ENCODE results near the gene IMPA2.
"Not testable (repeated sequence)": the region's sequence is repeated elsewhere in the genome, so short reads cannot be mapped to it uniquely, and the experiment has no call there.

The IMPA2 gene

DNA sequence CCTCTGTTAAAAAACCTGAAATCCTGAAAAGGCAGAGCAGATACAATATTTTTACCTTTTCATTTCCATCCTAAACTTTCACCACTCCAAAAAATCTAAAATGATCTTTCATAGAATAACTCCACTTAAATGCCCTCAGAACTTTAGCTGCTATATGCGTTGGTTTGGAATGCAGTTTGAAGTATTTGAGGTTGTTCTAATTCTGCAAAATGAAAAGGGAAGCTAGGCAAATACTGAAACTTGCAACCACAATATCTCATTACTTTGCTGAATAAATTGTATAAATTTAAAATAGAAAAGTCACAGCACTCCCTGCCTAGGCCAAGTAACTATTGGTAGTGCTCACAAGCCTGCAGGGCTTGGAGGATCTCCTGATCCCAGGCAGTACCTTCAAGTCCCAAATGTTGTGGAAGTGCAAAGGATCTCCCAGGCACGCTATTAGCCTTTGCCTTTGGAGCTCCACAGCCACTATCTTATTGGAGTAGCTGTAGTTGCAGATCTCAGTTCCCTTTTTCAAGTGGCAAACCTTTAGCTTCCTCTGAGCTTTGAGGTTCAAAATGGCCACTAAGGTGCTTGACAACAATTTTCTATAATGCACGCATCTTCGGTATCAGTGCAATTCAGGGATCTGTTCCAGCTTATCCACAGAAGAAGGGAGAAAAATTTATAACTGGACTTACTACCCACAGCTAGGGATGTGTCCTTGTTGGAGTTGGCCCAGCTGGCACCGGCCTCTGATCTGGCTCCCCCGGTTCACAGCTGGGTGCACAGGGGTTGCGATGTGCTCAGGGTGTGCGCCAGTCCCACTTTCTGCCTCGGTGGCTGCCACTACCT lies 68.9 kb downstream of the IMPA2 start:
- DNase-seq (ENCODE audit: low read depth) = no peak

DNA sequence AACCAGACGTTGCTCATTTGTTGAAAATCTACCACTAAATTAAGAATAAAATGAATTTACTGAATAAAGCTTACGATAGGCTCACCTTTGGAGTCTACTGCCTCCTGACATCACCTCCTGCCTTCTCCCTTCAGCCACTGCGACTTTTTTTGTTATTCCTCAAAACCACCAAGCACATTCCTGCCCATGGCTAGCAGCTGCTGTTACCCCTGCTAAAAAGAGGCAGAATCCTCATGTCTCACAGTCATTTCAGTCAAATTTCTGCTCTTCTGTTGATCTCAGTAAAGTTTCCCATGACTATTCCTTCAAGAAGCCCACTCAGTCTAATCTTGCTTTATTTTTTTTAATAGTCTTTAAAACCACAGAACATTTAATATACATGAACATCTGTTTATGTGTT lies 71.6 kb downstream of the IMPA2 start:
- DNase-seq (ENCODE audit: low read depth) = no peak

DNA sequence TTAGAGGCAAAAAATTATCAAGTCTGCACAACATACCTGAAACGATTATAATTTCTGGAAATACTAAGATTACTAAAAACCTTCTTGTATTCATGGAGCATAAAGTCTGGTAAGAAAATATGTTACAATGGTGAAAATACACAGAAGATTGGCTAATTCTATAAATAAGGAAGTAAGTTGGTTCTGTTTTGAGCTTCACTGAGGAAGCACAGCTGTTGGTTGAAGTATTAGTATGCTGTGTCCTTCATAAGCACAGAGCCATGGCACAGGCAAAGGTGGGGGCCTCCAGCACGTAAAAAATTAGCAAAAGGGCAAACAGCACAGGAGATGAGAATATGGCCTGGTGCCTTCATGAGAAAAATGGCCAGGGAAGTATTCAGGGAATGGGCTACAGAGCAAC lies 72.0 kb downstream of the IMPA2 start:
- DNase-seq (ENCODE audit: low read depth) = no peak

DNA sequence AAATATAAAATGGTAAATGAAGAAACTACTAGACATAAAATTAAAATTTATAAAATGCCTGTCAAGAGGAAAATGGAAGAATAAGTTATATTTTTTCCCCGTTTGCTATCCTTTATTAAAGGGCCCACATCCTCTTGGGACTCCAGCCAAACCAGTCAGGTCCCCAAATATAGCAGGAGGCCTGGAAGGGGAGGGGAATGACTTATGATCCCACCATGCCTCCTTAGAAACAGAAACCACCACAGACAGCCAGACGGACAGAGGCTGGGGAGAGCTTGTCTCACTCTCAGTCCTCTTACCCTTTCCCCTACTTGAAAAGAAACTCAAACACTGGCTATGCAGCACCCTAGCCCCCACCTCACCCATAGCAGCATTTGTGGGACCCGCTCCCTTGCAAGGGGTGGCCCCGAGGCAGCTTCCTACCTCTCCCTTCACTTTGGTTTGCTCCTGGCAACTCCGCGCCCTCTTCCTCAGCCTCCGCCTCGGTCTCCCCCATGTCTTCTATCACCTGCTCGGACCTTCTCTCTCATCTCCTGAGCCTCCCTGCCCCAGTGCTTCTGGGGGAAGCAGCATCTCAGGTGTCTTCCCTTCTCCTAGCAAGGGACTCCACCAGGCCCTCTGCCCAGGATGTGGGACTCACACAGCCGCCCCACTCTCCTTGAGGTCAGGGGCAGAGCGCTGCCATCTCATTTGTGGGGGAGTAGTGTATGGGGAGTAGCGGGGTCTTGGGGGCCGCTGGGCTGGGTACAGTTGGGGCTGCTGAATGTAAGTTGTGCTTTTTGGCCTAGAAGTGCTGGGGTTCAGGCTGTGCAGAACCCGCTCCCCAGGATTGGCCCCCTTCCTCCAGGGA lies 75.0 kb downstream of the IMPA2 start:
- no peak for DNase-seq (ENCODE audit: low read depth)

DNA sequence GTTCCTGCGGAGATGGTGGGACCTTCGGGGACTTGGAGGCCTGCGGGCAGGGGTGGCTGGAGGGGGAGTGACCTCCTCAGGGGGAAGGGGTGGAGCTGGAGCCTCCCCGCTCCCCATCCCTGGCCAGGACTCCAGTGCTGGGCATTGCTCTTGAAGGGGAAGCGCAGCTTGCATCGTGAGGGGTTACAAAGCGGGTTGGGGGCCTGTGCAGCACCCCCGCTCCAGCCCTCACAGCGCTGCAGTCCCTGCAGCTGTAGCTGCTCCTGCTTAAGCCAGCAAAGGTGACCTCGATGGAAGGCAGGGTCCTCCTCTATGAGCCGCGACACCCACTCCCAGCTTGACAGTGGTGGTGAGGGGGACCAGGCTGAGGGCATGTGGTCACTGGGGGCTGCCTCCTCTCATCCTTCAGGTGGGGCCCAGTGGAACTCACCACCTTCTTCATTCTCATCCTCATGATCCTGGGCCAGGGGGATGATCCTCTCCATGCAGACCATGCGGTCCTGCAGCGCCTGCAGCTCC lies 75.6 kb downstream of the IMPA2 start:
- DNase-seq (ENCODE audit: low read depth) = no peak

DNA sequence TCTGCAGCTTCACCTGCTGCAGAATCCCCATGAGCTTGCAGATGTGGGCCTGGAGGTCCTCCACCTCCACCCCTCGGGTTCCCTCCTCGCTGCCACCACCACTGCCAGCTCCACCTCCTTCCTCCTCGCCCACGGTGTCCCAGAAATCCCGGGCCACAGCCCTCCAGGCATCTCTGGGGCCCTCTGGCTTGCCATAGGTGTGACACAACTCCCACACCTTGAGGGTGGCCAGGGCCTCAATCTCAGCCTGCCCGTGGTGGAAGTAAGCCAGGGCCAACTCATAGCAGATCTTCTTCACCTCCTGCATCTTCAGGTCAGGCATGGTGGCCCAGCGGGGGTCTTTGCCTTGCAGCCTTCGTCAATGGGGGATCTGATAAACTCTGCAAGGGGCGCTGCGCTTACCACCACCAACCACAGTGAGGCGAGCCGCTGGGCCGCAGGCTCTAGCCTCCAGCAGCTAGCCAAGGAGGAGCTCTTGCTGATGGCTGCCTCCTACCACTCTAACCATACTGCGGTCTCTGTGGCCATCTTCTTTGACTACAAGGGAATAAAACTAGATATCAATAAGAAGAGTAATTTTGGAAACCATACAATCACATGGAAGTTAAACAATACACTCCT lies 76.2 kb downstream of the IMPA2 start:
- DNase-seq (ENCODE audit: low read depth) = no peak

DNA sequence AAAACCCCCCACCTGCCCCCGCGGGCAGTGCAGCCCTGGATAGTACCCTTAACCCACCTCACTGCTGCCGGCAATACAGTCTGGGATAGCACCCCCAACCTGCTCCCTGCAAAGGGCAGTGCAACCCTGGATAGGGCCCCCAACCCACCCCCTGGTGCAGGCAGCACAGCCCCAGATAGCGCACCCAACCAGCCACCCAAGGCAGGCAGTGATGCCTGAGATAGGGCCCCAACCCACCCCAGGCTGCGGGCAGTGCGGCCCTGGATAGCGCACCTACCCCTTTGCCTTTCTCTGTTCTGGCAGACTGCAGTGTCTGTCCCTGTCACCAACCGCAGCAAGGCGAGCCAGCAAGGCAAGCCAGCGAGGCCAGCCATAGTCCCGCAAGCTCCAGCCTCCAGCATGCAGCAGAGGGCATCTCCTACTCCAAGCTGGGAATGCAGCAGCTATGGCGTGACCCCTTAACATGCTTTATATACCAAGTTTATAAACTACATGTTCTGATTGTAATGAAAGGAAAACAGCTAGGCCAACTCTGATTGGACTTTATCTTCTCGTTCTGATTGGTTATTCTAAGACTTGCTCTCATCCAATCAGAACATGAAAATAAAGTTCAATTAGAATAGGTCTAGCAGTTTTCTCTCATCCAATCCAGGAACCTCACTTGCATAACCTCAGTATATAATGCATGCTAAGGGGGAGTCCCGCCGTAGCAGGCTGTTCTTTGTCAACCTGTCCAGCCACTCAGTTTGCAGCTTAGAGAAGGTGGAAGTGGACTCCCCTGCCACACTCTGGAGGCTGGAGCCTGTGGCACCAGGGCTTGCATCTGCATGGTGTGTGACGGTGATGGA lies 78.3 kb downstream of the IMPA2 start:
- no peak for DNase-seq (ENCODE audit: low read depth)

DNA sequence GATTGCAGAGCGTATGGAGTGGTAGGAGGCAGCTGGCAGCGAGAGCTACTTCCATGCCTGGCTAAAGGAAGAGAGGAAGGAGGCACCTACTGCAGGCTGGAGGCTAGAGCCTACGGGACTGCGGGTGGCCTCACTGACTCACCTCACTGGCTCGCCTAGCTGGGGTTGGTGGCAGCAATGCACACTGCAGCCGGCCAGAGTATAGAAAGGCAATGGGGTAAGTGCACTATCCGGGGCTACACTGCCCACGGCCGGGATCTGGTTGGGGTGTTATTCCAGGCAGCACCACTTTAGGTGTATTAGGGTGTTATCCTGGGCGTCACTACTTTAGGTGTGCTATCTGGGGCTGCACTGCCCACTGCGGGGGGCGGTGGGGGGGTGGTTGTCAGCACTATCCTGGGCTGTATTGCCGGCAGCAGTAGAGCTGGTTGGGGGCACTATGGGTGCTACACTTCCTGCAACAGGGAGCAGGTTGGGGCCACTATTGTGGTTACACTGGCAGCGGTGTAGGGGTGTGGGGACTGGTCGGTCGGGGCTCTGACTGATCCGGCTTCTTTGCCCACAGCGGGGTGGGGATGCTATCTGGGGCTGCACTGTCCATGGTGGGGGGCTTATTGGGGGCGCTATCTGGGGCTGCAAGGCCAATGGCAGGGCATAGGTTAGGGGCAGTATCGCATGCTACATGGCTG lies 79.0 kb downstream of the IMPA2 start:
- no peak for DNase-seq (ENCODE audit: low read depth)

DNA sequence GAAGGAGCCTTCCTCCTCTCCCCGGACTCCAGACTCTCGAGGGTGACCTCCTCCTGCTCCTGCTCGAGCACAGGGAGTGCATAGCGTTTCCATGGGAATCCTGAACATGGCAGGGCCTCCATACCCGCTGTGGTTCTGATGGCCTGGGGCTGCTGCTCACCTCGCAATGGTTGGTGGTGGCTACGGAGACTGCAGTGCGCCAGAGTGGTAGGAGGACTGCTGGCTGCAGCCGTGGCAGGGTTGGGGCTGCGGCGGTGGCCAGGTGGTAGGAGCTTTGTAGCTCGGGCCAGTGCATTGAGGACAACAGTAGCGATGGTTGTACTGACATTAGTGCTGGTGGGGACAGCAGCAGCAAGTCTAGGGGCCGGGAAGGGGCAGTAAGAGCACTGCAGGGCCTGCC lies 80.4 kb downstream of the IMPA2 start:
- DNase-seq (ENCODE audit: low read depth) = no peak

DNA sequence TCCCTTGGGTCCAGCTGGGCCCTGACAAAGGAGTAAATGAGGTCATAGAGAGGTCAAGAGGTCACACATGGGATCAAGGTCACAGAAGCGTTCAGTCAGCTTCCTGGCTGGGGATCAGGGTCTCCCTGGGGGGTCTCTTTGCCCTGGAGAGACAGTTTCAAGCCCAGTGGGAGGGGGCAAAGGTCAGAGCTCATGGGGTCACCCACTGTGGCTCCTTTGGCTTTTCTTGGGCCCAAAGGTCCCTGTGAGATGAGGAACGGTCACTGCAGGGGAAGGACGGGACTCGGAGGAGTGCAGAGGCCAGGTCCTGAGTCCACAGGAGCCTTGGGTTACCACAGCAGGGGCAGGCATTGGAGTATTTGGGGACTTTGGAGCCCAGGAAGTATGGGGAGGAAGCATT lies 81.7 kb downstream of the IMPA2 start:
- DNase-seq (ENCODE audit: low read depth) = no peak

DNA sequence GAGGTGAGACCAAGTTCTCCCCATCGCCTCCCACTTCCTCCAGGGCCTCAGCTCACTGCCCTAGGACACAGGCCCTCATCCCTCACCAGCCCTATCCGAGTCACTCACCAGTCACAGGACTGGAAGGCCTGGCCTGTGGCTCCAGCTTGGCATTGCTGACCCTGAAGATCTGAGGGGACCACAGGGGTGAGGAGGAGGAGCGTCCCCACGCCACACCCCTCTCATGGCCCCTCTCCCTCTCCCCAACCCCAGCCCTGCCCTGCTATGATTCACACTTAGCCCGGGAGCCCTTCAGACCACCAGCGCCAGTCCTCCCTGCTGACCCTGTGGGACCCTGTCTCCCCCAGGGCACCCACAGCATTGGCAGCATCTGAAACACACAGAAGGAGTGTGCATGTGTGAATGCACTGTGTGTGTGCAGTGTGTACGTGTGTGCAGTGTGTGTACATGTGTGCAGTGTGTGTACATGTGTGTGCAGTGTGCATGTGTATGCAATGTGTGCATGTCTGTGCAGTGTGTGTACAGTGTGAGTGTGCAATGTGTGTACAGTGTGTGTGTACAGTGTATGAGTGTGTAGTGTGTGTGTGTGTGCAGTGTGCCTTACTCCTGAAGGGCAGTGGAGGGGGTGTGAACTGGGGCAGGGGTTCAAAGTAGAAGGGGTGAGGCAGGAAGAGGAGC lies 82.9 kb downstream of the IMPA2 start:
- no peak for DNase-seq (ENCODE audit: low read depth)

DNA sequence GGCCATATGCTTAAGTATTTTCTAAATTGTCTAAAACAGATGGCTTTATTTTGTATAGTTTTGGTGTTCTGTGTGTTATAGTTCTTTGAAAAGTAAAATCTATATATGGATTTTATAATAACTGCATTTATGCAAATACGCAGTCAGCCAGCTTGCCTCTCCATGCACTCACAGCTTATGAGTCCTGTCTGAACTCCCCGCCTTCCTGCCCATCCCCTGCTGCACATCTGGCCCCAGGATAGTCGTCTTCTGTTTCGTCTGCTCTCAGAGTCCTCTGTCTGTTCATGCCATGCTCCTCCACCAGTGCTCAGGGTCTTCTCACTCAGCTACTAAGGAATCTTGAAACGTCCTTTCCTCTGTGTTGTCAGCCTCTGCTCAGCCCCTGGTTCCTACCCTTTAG lies 84.1 kb downstream of the IMPA2 start:
- DNase-seq (ENCODE audit: low read depth) = no peak

DNA sequence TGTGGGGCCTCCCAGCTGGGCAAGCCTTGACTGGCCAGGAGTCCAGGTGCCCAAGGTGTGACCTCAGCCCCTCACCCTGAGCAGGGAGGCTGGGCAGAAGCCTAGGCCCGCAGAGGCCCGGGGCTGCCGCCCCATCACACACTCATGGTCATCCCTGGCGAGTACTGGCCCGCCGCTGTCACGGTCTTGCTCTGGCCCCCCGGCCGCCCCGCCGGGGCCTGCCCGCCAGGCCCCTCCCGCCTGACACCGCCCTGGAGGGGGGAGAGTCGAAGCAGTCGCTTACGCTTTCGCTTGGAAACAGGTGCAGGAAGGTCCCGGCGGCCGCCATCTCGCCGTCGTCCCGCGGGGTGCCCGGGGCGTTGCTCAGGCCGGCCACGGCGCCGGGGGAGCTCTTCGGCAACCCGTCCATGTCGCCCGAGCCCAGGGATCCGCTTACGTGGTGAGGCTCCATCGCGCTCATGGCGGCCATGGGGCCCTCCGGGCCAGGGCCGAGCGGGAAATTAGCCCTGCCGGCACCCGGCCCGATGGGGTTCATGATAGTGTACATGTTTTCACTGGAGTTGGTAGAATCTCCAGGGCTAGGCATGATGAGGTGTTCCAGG lies 85.7 kb downstream of the IMPA2 start:
- no peak for DNase-seq (ENCODE audit: low read depth)

DNA sequence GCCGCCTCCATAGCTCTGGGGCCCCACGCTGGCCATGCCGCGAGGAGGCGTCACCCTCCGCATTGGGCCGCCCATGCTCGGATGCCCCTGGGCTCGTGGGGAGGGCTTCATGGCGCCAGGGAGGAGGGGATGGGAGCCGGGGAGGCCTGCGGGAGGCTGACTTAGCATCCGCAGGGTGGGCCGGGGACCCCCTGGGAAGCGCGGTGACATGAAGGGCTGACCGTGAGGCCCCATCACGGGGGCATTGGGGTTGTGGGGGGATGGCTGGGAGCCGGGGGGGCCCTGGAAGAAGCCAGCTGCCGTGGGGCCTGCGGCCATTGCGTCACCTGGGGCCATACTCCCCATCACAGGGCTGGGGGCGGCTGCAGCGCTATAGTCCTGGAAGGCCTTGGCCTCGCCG lies 86.4 kb downstream of the IMPA2 start:
- DNase-seq (ENCODE audit: low read depth) = no peak

DNA sequence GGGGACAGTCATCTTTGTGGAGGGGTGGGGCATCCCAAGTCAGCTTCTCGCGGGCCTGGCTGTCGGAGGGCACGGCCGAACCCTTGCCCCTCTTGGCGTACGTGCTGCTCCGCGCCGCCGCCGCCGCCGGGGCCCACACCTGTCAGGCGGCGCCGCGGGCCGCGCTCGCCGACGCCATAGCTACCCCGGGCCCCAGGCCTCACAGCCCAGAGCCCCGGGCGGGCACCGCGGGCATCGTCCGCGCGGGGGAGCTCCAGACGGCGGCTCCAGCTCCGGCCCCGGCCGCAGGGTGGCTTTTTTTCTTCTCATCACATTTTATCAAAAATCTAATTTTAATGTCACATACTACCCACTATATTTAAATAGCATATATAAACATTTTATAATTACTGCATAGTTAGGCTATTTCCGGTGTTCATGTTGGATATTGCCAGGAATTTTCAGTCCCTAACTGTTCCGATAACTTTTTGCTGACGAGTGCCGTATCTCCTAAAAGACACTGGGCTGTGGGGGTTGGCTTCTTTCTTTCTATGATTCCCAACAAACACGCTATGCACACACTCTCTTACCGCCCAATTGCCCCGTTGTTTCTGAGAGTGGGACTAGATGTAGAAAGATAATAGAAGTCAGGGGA lies 87.1 kb downstream of the IMPA2 start:
- not testable (repeated sequence) for DNase-seq (ENCODE audit: low read depth)

DNA sequence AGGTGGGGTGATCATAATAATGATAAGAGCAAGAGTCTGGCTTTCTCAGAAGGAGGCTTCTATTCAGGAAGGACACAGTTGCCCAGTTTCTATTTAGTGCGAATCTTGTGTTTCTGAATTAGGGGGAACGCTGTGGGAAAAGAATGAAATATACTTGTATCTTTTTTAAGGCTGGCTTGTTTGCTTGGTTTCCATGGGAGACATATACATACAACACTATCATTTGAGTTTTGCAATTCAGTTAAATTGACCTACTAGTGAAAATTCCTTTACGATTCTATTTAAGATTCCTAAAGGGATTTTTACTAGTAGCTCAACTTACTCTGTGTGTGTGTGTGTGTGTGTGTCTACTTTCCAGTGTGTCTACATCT lies 87.6 kb downstream of the IMPA2 start:
- no peak for DNase-seq (ENCODE audit: low read depth)

DNA sequence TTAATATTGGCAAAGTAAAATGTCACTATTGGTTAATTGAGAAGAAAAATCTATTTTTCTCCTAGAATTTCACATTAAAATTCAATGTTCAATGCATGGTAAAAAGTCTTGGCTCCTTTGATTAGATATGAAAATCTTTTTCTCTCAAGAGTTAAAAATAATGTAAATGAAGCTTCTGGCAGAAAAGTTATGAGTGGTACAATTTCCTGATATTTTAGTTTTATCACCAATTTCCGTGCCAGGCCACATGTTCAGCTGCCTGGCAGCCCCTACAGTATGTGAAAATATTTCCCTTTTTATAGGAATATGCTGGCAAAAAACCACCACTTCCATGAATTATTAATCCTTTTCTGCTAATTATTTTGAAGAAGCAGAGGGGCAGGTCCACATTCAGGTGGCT lies 89.8 kb downstream of the IMPA2 start:
- DNase-seq (ENCODE audit: low read depth) = not testable (repeated sequence)

DNA sequence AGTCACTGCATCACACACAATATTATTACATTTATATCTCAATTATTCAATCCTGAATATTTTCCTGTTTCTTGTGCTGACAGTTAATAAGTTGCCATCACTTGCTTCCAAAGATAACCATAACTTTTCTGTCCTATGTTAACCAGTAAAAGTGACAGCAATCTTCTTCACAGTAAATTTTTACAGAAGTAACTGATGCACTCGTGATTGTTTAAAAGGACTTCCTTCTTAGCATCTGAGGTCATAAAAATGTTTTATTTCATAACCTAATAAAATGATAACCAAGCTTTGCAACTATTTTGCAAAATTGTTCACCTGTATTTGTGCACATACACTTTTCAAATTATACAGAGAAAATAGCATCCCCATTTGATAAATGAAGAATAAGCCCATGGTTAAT lies 91.7 kb downstream of the IMPA2 start:
- DNase-seq (ENCODE audit: low read depth) = no peak

DNA sequence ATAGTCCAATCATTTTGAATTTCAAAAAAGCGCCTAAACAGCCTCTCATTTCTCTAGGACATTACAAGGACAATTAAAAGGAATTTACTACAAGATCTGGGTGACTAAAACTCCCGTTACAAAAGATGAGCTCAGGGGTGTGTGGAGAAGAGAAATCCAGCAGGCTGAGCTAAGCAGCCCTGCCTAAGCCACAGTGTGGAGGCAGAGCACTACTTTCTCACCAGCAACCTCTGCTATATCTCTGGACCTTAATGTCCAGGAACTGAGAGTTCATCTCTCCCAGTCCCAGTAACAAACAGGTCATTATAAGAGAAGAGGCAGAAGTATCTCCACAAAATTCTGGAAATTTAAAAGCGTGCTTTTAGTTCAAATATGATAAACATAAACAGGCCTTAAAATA lies 93.4 kb downstream of the IMPA2 start:
- no peak for DNase-seq (ENCODE audit: low read depth)
